Activated naive CD4-positive, alpha-beta T cell treated with anti-CD3 and anti-CD28 coated beads for 36 hours (primary cell): ENCODE data around the gene MBOAT2. TPM values are rescaled to one million over a fixed set of nuclear protein-coding genes. Genes with fewer than 3 reads are reported as not detected.

Source experiments
- CTCF ChIA-PET: fragments of 350-600 bp; sonication (Branson Sonifier 250); formaldehyde crosslinking; loops from one replicate; lab custom pipeline; 2021; ENCODE audit warnings: antibody characterized with exemption; lab: Charles Lee
- DNase-seq: peaks from one replicate; pipeline ENCODE4 v3.0.0-alpha.2; 2020
- H3K27ac Mint-ChIP-seq: one replicate; pipeline ENCODE4 v1.8.0; 2021; ENCODE audit warnings: mild to moderate bottlenecking, mixed read lengths
- H3K27me3 Mint-ChIP-seq: one replicate; pipeline ENCODE4 v1.8.0; 2021; ENCODE audit warnings: low read depth, mixed read lengths
- H3K36me3 Mint-ChIP-seq: one replicate; pipeline ENCODE4 v1.8.0; 2021; ENCODE audit warnings: low read depth, mixed read lengths
- H3K4me1 Mint-ChIP-seq: one replicate; pipeline ENCODE4 v1.8.0; 2021; ENCODE audit warnings: low read depth, mixed read lengths
- H3K4me3 Mint-ChIP-seq: one replicate; pipeline ENCODE4 v1.8.0; 2021; ENCODE audit warnings: mild to moderate bottlenecking, moderate library complexity, mixed read lengths
- H3K9me3 Mint-ChIP-seq: one replicate; pipeline ENCODE4 v1.8.0; 2021; ENCODE audit warnings: mixed read lengths
- intact Hi-C: fragments of 100-400 bp; cut with micrococcal nuclease; formaldehyde crosslinking; loops from one replicate; pipeline ENCODE4 v1.15.1; 2023
- total RNA-seq, 2 experiments: library from RNA; stranded (reverse); gene quantifications; one replicate each; pipeline ENCODE4 v1.2.3, GENCODE V29; 2021

The MBOAT2 gene
- total RNA-seq, 2 experiments from 2014 or later: 4.1 to 4.4 TPM

- no peak overlapping the region for H3K27ac Mint-ChIP-seq
- intact Hi-C loops: loop anchor here (10.0 kb wide), 1 partner anchor 261 kb away; no protein-coding TSS in a partner anchor
- H3K36me3 Mint-ChIP-seq: peaks cover 33% of the 10 kb centered on the region
- H3K9me3 Mint-ChIP-seq: no peaks in the 10 kb centered on the region
- DNase-seq: no peak
- no peak overlapping the region for H3K4me3 Mint-ChIP-seq
- CTCF ChIA-PET: no interaction called here
- no peaks in the 10 kb centered on the region for H3K27me3 Mint-ChIP-seq
- peaks cover 16% of the 10 kb centered on the region for H3K4me1 Mint-ChIP-seq
Measured at GRCh38 chr2:8805278-8806210, 197.9 kb downstream of the MBOAT2 start.

GRCh38 chr2:8803658-8804379 is 199.7 kb downstream of the MBOAT2 start:
- peak; percentile 78 for DNase-seq
- H3K4me3 Mint-ChIP-seq: no peak overlapping the region
- CTCF ChIA-PET: interaction anchor here (0.6 kb wide), 1 partner anchor 45 kb away, joined by 5 read pairs; no protein-coding TSS in a partner anchor
- peak overlapping the region; percentile 75 for H3K27ac Mint-ChIP-seq
- intact Hi-C loops: loop anchor here (1.0 to 10.0 kb wide), 5 partner anchors 33 to 397 kb away; partner anchors contain the start of gene KIDINS220
- H3K36me3 Mint-ChIP-seq: peaks cover 26% of the 10 kb centered on the region
- no peaks in the 10 kb centered on the region for H3K27me3 Mint-ChIP-seq
- peaks cover 19% of the 10 kb centered on the region for H3K4me1 Mint-ChIP-seq
- H3K9me3 Mint-ChIP-seq: no peaks in the 10 kb centered on the region

GRCh38 chr2:8802741-8803140 is 200.7 kb downstream of the MBOAT2 start:
- intact Hi-C loops: loop anchor here (5.0 to 10.0 kb wide), 2 partner anchors 258 to 395 kb away; no protein-coding TSS in a partner anchor
- Mint-ChIP-seq H3K27me3 (no peaks in the 10 kb centered on the region), H3K4me1 (peaks cover 19% of the 10 kb centered on the region), H3K9me3 (no peaks in the 10 kb centered on the region), H3K27ac (no peak overlapping the region), H3K4me3 (no peak overlapping the region), H3K36me3 (peaks cover 26% of the 10 kb centered on the region)
- DNase-seq: no peak
- CTCF ChIA-PET: interaction anchor here (0.6 kb wide), 1 partner anchor 10 kb away, joined by 3 read pairs; no protein-coding TSS in a partner anchor

Other genes with a start within 250 kb of the MBOAT2 start
- gene KIDINS220, start 166.1 kb downstream of the MBOAT2 start, total RNA-seq: 10 to 100 TPM; 19.3 to 20.5 TPM
- under 1 TPM; 0.14 to 0.15 TPM for gene ASAP2, start 203.1 kb upstream of the MBOAT2 start, total RNA-seq